RKO (cell line): ENCODE data around the gene KIRREL1.

Experiments used
- DNase-seq: peaks from one replicate; pipeline ENCODE4 v3.0.0-alpha.2; 2016; ENCODE audit warnings: low spot score

Gene KIRREL1

DNA sequence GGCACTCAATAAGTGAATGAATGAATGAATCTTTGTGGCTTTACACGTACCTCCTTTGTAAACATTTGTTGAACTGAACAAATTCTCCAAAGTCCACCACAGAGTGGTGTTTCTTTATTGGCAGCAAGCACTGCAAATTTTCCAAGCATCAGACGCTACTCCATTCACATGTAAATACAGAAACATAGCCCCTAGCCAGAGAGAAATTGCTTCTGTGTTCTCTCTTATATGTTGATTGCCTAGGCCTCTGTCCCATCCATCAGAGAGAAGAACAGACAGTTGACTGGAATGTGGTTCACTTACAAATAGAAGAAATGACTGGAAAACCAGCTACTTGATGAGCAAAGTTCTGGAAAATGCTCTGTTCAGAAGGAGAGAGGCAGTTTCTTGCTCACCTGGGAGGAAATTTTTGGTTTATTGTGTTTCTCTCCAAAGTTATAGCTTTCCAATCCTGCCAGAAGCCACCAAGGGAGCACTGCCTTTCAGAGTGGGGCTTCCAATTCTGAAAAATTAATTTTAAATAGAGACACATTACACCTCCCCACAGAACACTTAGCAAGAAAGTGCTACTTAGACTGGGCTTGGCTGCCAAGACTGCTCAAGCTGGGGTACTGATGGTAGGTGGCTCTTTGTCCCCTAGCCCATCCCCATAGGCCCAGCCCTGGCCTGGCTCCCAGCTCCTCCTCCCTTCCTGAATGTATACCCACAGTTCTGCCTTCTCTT lies 18.1 kb upstream of the KIRREL1 start:
- no peak for DNase-seq

- DNase-seq, result no peak
Observed at GRCh38 chr1:157976888-157977287, 16.6 kb upstream of the KIRREL1 start.

DNA sequence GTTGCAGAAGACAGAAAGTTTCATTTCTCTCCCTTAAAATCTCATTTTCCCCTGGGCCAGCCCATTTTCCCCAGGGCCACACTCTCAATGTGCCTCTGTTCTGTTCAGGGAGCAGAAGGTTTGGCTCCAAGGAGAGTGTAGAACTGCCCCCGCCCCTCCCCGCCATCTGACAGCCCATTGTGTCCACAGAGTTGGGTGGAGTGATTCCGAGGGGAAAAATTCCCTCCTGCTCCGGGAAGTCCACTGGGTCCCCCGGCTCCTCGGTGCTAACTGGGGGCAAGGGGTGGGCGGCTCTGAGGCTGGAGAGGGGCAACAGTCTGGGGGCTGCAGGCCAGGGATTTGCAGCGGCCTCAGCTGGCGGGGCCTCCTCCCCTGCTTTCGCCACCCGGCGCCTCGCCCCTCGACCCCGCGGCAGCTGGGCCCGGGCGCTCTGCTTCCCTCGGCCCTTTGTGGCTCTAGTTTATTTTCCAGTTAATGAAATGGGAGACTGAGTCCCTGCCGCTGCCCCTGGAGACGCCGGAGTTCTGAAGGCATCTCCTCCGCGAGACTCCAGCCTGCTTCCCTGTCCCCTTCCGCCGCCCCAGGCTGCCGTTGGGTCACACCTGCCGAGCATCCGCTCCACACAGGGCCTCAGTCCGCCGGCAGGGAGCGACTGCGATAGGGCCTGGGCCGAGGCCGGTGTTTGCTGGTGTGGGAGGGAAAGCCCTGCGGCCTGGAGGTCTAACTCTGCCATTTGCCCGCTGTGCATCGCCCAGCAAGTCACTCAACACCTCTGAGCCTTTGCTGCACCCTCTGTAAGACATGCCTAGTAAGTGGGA lies 14.7 kb upstream of the KIRREL1 start:
- no peak for DNase-seq

DNA sequence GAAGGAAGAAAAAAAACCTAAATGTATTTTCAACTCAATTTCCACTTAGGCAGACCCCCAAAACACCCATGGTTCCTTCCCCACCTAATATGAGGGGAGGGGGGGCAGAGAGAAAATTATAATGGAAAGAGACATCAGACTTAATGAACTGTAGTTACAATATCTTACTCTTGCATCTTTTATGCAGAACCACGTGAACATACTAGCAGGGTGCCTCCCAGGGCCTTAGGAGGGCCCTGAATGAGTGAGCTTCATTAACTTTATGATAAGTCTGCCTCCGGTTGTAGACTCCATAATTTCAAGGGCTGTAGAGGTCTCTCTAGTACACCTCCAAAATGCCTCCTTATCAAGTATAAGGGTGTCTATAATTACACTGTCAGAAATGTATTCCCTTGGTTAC lies 11.3 kb upstream of the KIRREL1 start:
- no peak for DNase-seq

DNA sequence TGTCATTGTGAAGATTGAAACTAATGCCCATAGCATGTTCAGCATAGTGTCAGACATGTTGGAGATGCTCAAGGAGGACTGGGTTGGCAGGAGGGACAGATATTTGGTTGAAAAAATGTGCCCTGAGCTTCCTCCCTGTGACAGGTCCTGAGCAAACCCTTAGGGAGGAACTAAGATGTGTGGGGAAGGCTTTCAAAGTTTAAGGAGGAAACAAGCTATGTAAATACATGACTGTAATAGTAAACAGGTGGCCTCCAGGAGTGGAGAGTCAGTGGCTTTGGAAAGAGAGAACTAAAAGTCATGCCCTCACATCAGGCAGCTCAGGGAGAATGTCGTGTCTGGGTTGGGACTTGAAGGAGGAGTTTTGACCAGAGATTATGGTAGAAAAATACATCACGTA lies 9.7 kb upstream of the KIRREL1 start:
- DNase-seq, result no peak

DNA sequence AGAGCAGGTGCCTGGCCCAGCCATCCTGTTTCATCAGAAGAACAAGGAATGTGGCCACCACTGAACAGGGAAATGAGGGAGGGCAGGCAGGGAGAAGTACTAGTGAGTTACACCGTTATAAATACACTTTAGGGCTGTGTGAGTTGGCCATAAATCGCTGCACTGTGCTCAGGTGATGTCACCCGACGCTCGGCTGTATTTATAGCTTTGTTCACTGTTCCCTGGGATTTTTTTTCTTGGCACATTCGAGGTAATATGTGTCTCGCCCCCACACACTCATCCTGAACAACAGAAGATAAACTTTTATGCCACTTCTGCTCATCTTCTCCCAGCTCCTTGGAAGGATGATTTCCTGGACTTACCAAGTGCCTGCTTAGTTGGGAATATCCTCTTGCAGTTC lies 9.0 kb upstream of the KIRREL1 start:
- no peak for DNase-seq

GRCh38 chr1:157985473-157985872 lies 8.0 kb upstream of the KIRREL1 start:
- no peak for DNase-seq

DNA sequence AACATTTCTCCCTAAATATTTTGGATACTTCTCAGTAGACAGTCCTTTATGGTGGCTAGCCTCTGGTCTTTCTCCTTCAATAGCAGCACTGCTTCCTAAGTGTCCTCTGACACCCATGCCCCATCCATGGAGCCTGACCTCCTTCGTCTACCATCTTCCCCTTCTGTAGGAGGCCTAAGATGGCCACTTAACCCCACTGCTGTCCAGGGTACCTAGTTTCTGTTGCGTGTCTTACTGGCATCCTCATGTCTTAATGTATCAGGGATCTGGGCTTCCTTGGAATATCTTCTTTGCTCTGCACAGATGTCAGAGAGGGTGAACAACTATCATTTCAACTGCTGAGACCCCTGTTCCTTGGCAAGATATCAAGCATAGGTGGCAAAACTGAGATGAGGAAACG lies 5.4 kb upstream of the KIRREL1 start:
- DNase-seq, result no peak

GRCh38 chr1:157992031-157992832 lies 1.2 kb upstream of the KIRREL1 start:
- peak; percentile 61 for DNase-seq

DNA sequence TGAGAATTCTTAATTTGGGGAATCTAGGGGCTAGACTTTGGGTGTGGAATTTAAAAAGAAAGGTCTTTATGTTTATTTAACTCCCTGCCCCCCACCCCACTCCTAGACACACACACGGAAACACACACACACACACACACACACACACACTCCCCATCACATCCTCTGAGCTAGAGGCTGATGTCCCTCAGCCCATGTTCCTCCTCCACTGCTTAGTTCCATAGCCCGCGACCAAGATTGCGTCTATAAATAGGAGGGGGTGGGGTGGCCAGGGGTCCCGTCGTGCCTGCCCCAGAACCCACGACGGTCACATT lies 655 bp upstream of the KIRREL1 start:
- no peak for DNase-seq

DNA sequence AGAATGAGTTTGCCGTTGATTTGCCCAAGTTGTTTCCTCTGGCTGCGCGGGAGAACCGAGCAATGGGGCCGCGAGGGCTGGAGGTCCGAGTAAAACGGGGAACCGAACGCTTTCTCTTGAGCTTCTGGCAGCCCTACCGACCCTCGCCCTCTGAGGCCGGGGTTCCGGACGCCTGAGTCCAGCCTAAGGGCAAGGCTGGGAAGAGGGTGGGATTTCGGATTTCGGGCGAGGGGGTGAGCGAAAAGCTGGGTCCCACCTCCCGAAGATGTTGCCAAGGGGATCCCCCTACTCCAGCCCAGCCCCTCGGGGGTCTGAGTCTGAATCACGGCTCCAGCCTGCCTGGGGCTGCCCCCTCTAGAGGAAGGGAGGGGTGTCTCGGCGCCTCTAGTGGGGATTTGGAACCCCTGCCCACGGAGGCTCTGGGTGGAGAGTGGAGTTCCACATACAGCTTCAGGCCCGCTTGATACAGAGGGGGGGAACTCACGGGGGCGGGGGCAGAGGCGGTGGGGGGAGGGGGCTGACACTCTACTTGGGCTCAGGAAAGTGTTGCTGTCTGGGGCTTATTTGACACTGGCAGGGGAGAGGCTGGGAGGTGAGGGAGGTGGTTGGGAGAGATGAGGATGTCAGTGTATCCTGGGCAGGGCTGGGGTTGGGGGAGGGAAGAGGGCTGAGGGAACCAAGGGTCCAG lies 617 bp downstream of the KIRREL1 start:
- DNase-seq, result no peak

DNA sequence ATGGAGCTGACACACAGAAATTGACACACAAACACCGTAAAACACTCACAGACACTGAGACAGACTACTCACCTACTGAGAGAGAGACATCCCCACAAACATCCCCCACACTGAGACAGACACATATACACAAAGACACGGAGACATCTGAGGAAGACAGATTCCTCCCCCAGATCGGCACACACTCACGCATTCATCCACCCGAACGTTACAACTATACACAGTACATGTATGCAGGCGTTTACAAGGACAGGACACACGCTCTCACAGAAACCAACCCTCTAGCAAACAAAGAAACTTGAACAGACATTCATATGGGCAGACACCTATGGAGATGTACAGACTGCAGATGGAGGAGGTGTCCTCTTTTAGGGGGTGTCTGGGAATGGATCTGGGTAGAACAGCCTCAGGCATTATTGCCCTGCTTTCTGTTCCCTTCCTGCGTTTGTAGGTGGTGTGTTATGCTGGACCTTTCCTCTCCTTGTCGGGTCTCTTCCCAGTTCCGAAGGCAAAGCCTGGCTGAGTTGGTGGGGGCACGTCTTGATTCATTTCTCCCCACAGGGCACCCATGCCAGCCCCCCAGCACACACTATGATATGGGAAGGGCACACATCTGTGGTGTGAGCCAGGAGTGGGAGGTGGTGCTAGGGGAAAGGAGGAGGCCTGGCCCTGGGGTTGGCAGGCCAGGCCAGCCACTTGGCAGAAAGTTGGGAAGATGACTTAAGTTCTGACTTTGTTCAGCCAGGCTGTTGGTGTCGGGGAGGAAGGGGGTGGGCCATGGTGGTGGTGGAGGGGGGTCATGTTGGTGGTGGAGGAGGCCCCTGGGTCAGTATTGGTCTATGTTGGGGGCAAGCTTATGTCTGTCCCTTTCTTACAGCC lies 1.5 kb downstream of the KIRREL1 start:
- peak; percentile 21 for DNase-seq

DNA sequence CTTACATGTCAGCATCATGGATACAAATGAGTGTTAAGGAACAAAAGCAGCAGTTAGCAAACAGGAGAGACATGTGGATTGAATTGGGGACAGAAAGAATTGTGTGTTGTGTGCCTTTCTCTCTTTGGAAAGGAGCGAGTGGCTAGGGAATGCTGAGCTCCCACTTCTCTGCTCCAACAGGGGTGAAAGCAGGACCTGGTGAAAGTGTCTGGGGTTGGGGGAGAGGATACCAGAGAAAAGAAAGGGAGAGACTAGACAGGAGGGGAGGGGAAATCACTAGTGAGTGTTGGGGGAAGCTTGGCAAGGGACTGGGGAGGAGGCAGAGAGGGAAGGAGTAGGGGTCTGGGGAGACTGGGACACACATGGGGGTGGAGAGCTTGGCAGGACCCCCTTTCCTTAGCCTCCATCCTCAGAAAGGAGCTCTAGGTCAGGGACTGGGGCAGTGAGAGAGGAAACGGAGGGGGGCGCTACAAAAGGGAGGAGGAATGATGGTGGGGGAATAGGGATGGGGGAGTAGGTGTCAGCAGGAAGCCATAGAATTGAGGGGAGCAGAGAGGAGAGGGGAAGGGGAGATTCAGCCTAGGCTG lies 2.2 kb downstream of the KIRREL1 start:
- DNase-seq, result no peak

GRCh38 chr1:157996433-157996832 lies 3.0 kb downstream of the KIRREL1 start:
- no peak for DNase-seq

GRCh38 chr1:158000507-158000906 lies 7.1 kb downstream of the KIRREL1 start:
- no peak for DNase-seq

DNA sequence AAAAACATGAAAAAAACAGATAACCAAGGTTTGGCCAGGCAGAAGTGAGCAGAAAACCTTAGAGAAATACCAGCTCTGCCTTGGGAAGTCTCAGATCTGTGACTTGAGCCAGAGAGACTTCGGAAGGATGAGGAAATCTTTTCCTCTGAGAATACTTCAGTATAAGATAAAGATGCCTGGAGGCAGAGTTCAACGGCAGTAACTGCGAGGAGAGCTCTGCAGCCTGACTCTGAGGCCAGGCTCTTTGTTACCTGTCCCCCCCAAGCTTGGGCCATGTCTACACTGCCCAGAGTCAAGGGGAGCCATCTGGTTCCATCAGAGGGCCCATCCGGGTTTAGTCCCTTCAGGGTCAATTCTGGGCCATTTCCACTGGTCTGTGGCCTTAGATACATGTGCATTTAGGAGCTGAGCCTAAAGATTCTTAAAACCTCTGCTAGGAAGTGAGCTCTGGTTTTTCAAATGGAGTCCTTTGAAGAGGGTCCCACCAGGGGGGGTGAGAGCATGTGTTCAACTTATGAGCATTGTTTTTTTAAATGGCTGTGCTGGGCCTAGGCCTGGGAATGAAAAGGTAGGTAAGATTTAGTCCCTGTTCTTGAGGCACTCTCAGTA lies 8.7 kb downstream of the KIRREL1 start:
- no peak for DNase-seq

DNA sequence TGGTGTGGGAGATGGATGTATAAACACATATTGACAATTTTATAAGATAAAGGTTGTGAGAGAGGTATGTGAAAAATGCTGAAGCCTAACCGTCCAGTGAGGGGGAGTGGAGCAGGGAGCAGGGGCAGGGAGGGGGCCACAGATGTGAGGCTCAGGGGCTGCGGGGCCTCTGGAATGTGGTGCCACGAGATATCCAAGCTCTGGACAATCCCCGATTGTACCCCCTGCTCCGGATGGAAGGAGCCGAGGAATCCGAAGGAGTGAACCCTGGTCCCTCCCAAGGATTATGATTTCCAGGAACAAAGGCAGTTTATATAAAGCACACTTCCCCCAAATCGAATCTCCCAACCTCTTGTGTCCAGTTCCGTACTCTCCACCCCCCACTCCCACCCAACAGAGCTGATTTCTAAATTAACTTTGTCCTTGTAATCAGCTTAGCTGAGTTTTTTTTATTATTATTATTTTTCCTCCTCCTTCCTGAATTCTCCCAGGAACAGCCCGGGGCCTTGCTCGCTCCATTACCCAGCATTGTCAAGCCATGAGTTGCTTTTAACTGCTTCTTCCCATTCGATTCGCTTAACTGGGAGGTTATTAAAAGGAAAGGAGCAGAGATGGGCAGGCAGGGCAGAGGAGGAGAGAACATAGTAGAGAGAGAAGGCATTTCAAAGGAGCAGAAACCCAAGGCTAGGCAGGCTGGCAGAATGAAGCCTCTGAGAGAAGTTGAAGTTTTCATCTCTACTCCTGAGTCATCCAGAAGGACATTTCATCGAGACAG lies 9.4 kb downstream of the KIRREL1 start:
- DNase-seq, result no peak

DNA sequence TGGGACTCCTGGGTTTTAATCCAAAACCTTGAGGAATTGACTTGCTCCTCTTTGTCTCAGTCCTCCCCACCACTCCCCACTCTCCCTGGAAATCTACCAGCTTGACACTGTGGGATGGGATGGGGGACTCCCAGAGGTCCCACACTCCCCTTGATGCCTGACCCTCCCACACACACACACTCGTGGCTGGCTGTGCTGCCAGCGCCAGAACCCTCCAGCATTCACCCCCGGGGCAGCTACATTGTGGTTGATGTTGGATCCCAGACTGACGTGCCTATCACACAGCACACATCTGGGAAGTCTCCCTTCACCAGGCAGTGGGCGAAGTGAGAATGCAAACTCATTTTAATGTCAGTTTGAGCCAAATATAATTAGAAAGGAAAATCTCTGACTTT lies 10.0 kb downstream of the KIRREL1 start:
- DNase-seq, result no peak

DNA sequence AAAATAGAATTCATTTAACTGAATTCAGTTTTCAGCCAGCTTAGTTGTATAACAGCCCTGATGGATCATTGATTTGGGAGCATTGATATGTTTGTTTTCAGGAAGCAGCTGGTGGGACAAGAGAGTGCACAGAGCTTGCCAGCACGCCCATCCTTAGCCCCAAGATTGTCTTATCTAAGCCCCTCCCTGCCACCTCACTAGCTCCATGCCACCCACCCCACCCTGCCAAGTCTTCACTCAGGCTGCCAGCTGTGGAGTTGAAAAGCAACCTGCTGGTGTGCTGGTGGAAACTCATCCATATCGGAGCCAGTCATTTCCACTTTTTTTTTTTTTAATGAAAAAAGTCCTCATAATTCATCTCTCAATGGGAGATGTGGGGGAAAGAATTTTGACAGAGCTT lies 11.8 kb downstream of the KIRREL1 start:
- DNase-seq, result no peak

GRCh38 chr1:158007180-158007579 lies 13.7 kb downstream of the KIRREL1 start:
- DNase-seq, result no peak
